Measurements from ENCODE around the gene SLC22A1. TPM values are rescaled to one million over a fixed set of nuclear protein-coding genes. Genes with fewer than 3 reads are reported as not detected.

SLC22A1 gene
- total and polyA plus RNA-seq, 2 experiments from 2014 or later, result 0.10 to 0.65 TPM

DNA sequence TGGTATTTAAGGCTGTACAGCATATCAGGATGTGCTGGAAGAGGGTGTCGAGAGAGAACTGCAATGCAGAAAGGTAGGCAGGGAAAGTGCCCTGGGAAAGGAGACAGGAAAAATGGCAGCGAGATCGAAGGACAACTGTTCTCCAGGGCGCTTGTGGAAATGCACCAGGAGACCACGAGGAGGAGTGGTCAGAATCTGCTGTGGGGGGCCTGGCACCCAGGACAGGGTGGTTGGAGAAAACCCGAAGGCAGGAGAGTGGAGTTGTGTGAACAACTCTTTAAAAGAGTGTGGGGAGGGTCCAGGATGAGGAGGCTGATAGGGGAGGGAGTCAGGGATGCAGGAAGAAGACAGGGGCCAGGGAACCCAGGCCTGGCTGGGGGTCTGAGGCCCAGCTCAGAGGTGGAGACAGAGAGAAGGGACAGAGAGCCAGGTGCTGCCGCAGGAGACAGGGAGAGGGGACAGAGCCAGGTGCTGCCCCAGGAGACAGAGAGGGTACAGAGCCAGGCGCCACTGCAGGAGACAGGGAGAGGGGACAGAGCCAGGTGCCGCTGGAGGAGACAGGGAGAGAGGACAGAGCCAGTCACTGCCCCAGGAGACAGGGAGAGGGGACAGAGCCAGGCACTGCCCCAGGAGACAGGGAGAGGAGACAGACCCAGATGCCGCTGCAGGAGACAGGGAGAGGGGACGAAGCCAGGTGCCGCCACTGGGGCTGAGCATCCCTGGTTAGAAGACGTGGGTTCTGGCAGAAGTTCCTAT lies 9.3 kb downstream of the SLC22A1 start:
- ATAC-seq, result no peak
- H3K27me3 ChIP-seq (ENCODE audit: insufficient read depth), result no peaks in the 10 kb centered on the region
- no peak overlapping the region for H3K27ac Mint-ChIP-seq
- no peaks in the 10 kb centered on the region for H4K20me1 ChIP-seq (replicated peaks; ENCODE audit: insufficient read depth)
- H3K4me3 Mint-ChIP-seq, result no peak overlapping the region
- H3F3A ChIP-seq (replicated peaks; ENCODE audit: low read depth), result no peaks in the 10 kb centered on the region
- H3K36me3 Mint-ChIP-seq (ENCODE audit: low read depth), result no peaks in the 10 kb centered on the region; the same call in 2 of the 3 replicates
- peaks cover 14% of the 10 kb centered on the region for H3K27me3 Mint-ChIP-seq (ENCODE audit: insufficient read depth, low read depth, poor library complexity)
- TF ChIP-seq ZNF331 (CRISPR knock-in tag; IDR thresholded peaks at IDR 0.05; ENCODE audit: low read depth), result no peak
- no peak for TF ChIP-seq NANOG (IDR thresholded peaks at IDR 0.05; ENCODE audit: borderline replicate concordance)
- no peak for TF ChIP-seq POLR2AphosphoS5 (IDR thresholded peaks at IDR 0.05; ENCODE audit: low read depth)
- TF ChIP-seq, protein P1, sequence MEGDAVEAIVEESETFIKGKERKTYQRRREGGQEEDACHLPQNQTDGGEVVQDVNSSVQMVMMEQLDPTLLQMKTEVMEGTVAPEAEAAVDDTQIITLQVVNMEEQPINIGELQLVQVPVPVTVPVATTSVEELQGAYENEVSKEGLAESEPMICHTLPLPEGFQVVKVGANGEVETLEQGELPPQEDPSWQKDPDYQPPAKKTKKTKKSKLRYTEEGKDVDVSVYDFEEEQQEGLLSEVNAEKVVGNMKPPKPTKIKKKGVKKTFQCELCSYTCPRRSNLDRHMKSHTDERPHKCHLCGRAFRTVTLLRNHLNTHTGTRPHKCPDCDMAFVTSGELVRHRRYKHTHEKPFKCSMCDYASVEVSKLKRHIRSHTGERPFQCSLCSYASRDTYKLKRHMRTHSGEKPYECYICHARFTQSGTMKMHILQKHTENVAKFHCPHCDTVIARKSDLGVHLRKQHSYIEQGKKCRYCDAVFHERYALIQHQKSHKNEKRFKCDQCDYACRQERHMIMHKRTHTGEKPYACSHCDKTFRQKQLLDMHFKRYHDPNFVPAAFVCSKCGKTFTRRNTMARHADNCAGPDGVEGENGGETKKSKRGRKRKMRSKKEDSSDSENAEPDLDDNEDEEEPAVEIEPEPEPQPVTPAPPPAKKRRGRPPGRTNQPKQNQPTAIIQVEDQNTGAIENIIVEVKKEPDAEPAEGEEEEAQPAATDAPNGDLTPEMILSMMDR (conservative IDR thresholded peaks at IDR 0.05; ENCODE audit: low read depth in 2 of 2), result no peak
- no peak for TF ChIP-seq JUNB (IDR thresholded peaks at IDR 0.05; ENCODE audit: unreplicated experiment)
- TF ChIP-seq EZH2 (IDR thresholded peaks at IDR 0.05; ENCODE audit: low read depth, unreplicated experiment), result no peak
- TF ChIP-seq EZH2phosphoT487 (IDR thresholded peaks at IDR 0.05; ENCODE audit: unreplicated experiment), result no peak
- no peak for TF ChIP-seq CREB1 (CRISPR knock-in tag; IDR thresholded peaks at IDR 0.05; ENCODE audit: low read depth)
- no peak for TF ChIP-seq STAT1 (IDR thresholded peaks at IDR 0.05; ENCODE audit: unreplicated experiment)
- TF ChIP-seq ZNF114 (CRISPR knock-in tag; IDR thresholded peaks at IDR 0.05), result no peak
- no peak for TF ChIP-seq ETS1 (IDR thresholded peaks at IDR 0.05)
- TF ChIP-seq, protein P2, sequence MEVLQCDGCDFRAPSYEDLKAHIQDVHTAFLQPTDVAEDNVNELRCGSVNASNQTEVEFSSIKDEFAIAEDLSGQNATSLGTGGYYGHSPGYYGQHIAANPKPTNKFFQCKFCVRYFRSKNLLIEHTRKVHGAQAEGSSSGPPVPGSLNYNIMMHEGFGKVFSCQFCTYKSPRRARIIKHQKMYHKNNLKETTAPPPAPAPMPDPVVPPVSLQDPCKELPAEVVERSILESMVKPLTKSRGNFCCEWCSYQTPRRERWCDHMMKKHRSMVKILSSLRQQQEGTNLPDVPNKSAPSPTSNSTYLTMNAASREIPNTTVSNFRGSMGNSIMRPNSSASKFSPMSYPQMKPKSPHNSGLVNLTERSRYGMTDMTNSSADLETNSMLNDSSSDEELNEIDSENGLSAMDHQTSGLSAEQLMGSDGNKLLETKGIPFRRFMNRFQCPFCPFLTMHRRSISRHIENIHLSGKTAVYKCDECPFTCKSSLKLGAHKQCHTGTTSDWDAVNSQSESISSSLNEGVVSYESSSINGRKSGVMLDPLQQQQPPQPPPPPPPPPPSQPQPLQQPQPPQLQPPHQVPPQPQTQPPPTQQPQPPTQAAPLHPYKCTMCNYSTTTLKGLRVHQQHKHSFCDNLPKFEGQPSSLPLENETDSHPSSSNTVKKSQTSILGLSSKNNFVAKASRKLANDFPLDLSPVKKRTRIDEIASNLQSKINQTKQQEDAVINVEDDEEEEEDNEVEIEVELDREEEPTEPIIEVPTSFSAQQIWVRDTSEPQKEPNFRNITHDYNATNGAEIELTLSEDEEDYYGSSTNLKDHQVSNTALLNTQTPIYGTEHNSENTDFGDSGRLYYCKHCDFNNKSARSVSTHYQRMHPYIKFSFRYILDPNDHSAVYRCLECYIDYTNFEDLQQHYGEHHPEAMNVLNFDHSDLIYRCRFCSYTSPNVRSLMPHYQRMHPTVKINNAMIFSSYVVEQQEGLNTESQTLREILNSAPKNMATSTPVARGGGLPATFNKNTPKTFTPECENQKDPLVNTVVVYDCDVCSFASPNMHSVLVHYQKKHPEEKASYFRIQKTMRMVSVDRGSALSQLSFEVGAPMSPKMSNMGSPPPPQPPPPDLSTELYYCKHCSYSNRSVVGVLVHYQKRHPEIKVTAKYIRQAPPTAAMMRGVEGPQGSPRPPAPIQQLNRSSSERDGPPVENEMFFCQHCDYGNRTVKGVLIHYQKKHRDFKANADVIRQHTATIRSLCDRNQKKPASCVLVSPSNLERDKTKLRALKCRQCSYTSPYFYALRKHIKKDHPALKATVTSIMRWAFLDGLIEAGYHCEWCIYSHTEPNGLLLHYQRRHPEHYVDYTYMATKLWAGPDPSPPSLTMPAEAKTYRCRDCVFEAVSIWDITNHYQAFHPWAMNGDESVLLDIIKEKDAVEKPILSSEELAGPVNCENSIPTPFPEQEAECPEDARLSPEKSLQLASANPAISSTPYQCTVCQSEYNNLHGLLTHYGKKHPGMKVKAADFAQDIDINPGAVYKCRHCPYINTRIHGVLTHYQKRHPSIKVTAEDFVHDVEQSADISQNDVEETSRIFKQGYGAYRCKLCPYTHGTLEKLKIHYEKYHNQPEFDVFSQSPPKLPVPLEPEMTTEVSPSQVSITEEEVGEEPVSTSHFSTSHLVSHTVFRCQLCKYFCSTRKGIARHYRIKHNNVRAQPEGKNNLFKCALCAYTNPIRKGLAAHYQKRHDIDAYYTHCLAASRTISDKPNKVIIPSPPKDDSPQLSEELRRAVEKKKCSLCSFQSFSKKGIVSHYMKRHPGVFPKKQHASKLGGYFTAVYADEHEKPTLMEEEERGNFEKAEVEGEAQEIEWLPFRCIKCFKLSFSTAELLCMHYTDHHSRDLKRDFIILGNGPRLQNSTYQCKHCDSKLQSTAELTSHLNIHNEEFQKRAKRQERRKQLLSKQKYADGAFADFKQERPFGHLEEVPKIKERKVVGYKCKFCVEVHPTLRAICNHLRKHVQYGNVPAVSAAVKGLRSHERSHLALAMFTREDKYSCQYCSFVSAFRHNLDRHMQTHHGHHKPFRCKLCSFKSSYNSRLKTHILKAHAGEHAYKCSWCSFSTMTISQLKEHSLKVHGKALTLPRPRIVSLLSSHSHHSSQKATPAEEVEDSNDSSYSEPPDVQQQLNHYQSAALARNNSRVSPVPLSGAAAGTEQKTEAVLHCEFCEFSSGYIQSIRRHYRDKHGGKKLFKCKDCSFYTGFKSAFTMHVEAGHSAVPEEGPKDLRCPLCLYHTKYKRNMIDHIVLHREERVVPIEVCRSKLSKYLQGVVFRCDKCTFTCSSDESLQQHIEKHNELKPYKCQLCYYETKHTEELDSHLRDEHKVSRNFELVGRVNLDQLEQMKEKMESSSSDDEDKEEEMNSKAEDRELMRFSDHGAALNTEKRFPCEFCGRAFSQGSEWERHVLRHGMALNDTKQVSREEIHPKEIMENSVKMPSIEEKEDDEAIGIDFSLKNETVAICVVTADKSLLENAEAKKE (CRISPR knock-in tag; IDR thresholded peaks at IDR 0.05), result no peak
- no peak for TF ChIP-seq REST (IDR thresholded peaks at IDR 0.05; ENCODE audit: unreplicated experiment)
- peaks cover 29% of the 10 kb centered on the region for H3K4me1 Mint-ChIP-seq
- DNase-seq (ENCODE audit: low spot score), result no peak
- H3K4me1 ChIP-seq (ENCODE audit: insufficient read depth), result peaks cover 16% of the 10 kb centered on the region
- H3K9me2 ChIP-seq (ENCODE audit: insufficient read depth), result no peaks in the 10 kb centered on the region
- no peak overlapping the region for H2AFZ ChIP-seq
- no peaks in the 10 kb centered on the region; the same call in 2 of the 3 replicates for H3K9me3 Mint-ChIP-seq
- no peak overlapping the region for H3K4me2 ChIP-seq
- H3K27ac ChIP-seq (ENCODE audit: low read depth), result no peak overlapping the region
- H3K79me2 ChIP-seq (replicated peaks; ENCODE audit: insufficient read depth), result no peaks in the 10 kb centered on the region
- H3K4me3 ChIP-seq, result no peak overlapping the region
- H3K36me3 ChIP-seq (ENCODE audit: insufficient read depth), result no peaks in the 10 kb centered on the region

Data from GM23338 (cell line).